Measurements from ENCODE around the gene SPECC1.

Gene SPECC1

DNA sequence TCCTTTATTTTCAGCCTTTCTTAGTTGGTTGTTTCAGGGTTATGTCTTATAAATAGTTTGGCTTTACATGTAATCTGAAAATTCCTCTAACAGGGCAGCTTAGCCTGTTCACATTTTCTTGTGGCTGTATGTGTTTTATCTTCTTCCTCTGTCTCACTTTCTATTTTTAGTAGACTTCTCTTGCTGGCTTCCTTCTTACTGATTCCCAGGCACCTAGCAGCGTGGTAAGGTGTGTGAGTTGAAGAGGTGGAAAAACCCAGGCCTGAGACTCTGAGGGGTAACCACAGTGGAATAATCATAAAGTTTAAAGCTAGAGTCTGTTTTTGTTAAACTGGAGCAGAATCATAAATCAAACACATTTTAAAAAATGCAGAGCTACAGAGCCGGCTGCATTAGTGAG is 267.3 kb downstream of the SPECC1 start:
- DNase-seq (ENCODE audit: low read depth), result no peak

DNA sequence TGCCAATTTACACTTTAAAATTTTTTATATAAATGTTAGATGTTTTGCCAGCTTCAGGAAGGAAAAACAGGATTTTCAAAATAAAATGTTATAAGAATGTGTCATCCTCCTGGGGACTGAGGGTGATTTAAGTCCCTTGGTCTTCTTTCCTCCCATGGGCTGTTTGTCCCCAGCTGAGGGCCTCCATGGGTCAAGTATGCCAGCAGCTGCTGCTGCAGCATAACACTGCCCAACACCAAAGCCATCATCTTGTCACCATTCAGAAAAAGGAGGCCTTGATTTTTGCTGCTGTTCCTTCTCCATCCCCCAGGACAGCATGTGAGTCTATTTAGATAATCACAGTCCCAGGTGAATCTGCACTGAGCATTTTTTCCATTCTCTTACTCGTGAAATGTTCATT is 269.6 kb downstream of the SPECC1 start:
- DNase-seq (ENCODE audit: low read depth), result no peak

DNA sequence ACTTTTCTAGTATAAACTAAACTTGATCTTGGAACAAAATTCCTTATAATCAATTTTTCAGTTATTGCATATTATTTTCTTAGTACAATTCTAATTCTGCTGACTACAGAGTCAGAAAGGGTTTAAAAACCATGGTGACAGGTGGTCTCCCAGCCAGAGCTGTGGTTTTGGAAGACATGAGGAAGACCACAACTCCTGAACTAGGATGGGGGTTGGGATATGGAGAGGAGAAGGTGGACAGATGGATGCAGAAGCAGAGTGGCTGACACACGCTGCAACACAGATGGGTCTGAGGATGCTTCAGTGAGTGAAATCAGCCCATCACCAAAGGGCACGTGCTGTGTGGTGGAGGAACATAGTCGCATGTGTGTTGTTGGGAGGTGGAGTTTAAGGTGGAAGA is 270.5 kb downstream of the SPECC1 start:
- DNase-seq (ENCODE audit: low read depth), result no peak

DNA sequence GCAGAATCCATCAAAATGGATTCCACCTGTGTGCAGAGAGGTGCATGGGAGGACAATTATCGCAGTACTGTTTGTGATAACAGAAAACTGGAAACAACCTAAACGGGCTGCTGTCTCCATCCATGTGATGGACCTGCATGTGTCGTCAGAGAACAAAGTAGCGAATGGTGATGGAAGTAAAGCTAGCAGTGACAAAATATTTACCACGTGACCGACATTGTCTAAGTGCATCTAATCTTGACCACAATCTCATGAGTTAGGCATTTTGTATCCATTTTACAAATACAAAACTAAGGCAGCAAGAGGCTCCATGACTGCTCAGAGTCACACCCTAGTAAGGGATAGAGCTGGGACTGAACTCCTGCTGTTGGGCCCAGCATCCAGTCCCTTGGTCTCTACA is 270.9 kb downstream of the SPECC1 start:
- no peak for DNase-seq (ENCODE audit: low read depth)

DNA sequence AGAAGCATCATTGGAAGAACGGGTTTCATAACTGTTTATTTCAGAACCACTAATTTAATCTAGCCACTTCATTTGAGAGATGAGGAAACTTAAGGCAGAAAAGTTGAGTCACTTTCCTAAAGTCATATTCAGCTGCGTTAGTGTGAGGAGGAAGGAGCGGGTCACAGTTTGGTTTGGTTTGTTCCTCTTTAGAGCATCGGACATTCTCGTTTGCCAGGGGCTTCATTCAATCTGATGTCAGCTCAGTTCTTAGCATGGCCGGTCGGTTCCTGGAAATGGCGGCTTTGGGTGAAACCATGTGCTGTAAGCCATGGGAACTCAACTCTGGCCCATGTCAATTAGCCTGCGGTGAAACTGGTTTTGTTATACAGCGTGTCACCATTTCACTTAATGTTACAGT is 271.7 kb downstream of the SPECC1 start:
- no peak for DNase-seq (ENCODE audit: low read depth)

DNA sequence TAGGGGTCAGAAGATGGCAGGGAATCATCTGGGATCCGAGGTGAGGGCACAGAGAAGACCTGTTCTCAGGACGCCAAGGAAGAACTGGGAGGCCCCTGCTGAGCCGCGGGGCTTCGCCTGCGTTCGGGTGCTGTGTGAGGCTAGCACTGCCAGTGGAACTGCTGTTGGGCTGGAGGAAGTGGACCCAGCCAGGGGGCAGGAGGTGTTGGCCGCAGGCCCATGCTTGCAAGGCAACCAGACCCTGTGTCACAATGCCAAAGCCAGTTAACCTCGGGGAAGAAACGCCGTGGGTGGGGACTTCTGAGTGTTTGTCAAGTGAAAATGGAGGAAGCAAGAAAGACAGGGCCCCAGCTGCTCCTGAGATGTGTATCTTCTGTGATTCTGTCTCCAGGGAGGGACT is 272.7 kb downstream of the SPECC1 start:
- no peak for DNase-seq (ENCODE audit: low read depth)

DNA sequence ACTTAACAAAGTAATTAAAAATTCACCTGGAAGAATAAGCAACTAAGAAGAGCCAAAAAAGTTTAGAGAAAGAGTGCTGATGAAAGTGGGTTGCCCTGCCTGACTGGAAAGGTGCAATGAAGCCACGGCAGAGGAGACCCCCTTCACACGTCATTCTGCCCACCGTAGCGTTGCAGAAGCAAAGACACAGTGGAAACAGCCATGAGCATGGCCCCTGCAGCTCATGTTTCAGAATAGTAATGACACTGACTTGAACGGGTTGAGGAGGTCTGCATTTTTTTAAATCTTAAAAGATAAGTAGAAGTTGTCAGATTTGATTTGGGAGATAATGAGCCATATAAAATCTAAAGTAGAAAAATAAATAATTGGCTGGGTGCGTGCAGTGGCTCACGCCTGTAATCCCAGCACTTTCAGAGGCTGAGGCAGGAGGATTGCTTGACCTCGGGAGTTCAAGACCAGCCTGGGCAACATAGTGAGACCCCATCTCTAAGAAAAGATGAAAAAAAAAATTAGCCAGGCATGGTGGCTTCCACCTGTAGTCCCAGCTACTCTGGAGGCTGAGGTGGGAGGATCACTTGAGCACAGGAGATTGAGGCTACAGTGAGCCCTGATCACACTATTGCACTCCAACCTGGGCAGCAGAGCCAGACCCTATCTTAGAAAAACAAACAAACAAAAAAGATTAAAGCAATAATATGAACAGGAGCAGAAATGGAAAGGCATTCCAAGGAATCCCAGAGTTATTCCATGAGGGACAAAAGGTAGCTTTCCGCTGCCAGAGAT is 273.6 kb downstream of the SPECC1 start:
- DNase-seq (ENCODE audit: low read depth), result no peak

DNA sequence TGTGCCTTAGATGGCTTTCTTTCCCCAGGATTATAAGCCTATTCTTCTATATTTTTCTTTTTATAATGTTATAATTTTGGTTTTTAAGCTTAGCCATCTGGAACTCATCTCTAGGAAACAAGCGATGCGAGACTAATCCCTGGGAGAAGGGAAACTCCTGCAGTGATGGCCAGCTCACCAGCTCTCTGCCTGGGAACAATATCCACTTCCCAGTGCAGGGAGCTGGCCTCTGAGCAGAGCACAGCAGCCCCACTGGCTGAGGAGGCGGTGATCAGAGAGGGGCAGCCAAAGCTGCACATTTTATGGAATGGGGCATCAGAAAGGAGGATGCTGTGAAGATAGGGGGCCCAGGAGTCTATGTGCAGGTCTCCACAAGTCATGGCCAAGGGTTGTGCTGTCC is 274.9 kb downstream of the SPECC1 start:
- DNase-seq (ENCODE audit: low read depth), result no peak

DNA sequence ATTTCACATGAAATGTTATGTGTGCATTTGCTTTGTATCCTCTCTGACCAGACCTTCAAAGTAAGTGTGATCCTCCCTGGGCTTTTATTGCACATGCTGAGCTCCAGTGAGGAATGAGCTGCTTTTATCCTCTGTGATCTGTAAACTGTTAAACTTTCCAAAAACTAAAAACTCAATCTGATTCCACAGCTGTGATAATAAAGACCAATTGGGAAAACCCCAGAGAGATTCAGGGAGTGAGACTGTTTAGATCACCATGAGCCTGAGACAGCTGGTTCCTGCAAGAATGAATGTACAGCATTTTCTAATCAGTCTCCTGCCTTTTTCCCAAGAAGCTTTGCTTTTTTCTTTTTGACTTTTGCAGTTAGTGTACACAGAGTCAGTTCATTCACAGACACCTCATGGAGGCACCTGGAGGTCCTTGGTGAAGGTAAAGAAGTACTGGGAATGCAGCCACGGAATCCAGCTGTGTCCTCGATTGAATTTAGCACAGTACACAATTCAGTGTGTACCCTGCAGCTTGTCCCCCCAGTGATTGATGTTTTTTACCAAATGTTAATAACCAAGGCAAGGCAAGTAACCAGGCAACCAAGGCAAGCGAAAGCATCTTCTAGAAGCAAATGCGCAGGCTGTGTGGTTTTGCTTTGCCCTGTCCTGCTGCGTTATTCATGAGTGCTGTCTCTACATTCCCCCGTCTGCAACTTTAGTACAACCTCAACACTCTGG is 275.6 kb downstream of the SPECC1 start:
- no peak for DNase-seq (ENCODE audit: low read depth)

DNA sequence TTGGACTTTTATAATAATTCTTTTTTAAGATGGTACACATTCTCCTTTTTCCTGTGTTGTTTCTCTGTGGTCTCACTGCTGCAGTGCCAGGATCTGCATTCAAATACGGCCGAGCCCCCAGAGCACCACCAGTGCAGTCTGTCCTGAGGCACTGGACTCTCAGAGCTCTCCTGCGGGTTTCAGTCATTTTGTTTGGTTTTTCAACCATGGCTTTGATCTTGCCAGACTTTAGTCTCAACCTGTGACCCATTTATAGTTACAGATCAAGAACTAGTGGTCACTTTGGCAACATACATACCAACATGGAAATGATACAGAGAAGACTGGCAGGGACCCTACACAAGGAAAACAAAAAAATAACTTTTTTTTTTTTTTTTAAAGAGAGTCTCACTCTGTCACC is 280.8 kb downstream of the SPECC1 start:
- no peak for DNase-seq (ENCODE audit: low read depth)

DNA sequence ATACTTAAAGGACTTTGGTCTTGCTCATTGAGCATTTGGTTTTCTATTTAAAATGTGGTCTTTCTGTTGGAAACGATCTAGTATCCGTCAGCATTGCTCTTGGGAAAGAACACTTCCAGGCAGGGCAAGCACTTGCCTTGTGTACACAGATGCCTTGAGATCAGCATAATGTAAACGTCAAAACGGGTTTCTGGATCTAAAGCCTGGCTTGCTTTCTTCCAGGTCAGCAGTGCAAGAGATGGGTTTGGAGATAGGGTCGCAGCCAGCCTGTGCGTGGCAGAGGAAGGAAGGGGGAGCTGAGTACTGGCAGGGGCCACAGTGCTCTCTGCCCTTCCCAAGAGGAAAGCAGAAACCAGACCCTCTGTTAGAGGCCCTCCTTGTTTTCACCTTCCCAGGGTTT is 282.7 kb downstream of the SPECC1 start:
- no peak for DNase-seq (ENCODE audit: low read depth)

DNA sequence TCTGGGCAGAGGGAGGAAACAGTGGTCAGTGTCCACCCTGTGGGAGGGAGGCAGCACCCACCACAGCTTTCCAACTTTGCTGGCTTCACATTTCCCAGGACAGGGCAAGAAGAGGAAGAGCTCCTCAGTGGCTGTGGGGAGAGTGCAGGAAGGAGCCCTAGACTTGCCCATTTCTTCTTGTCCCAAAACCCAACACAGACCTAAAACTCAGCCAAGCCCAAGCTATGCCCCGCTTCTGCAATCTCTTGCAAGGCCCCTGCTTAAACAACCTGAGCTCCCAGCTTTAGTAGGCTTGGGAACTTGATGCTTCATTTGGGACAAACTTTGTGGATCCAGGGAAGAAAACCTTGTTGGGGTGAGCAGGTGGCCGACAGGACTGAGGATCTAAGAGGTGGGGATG is 284.3 kb downstream of the SPECC1 start:
- DNase-seq (ENCODE audit: low read depth), result no peak

DNA sequence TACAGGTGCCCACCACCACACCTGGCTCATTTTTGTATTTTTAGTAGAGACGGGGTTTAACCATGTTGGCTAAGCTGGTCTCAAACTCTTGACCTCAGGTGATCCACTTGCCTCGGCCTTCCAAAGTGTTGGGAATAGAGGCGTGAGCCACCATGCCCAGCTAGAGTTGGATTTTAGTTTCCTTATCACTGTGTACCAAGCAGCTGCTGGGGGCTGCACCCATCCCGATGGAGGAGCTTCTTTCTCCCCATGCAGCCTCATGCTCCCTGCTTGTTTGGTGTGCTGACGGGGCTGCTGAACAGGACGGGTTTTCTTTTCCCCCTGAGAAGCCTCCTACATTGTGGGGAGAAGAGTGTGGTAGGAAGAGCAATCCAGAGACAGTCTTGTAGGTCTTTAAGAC is 285.0 kb downstream of the SPECC1 start:
- no peak for DNase-seq (ENCODE audit: low read depth)

DNA sequence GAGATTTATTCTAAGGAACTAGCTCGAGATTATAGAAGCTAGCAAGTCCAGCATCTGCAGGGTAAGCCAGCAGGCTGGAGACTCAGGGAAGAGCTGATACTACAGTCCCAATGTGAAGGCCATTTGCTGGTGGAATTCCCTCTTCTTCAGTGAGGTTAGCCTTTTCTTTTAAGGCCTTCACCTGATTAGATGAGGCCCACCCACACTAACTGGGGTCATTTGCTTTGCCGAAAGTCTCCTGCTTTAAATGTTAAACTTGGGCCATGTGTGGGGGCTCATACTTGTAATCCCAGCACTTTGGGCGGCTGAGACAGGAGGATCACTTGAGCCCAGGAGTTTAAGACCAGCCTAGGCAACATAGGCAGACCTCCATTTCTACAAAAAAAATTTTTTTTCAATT is 289.9 kb downstream of the SPECC1 start:
- no peak for DNase-seq (ENCODE audit: low read depth)

DNA sequence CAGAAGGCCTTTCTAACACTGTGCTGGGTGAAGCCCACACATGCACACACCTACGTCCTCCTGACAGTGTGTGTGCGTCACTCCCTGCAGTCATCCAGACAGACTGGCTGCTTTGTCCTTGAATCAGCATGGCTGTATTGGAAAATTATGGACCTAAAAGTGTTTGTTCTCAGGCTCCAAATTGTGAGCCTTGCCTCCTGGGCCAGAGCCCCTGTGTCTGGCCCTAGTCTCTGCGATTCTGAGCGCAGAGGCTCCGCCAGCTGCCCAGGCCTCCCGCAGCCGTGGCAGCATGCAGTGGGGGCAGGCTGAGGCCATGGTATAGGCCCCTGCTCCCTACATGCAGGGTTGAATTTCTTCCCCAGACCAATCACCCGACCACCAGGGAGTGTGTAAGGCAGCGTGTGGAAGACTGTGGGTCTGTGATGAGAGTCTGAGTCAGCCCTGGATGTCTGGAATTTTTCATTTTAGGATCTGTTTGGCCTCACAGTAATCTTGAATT is 291.3 kb downstream of the SPECC1 start:
- DNase-seq (ENCODE audit: low read depth), result no peak

DNA sequence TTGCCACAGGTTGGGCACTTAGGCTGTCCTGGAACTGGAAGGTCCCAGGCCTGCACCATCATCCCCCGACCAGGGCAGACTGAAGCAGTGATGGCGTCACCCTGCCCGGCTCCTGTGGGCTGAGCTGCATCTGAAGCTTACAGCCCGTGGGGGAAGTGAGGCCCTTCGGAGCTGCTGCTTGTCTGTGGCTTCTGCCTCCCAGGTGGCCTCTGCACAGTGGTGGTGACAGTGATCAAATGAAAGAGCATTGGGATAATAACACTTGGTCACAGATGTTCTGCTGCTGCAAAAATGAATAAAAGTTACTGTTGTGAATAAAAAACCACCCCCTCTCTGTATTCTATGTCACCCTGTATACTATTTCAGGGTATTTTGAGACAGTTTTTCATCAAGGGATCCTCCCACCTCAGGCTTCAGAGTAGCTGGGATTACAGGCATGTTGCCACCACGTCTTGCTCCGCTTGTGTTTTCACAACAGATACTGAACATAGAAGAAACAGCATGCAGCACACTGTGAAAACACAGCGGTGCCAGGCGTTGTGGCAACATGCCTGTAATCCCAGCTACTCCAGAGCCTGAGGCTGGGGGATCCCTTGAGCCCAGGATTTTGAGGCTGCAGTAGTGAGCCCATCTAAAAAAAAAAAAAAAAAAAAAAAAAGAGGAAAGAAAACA is 293.2 kb downstream of the SPECC1 start:
- no peak for DNase-seq (ENCODE audit: low read depth)

DNA sequence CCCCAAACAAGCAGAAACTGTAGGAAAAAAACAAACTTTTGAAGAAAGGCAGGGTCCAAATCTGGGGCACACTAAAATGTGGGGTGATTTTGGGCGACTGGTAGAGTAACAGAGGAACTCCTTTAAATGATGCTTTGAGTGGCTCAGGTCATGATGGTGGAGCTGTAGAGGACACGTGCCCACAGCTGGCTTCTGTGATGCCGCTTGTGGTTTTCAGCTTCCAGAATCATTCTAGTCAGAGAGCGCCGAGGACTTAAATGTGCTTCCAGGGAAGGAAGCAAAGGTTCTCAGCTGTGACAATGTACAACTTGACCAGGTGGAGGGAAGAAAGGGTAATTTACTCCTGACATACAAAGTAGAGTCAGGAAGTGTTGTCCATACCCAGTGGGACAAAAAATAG is 295.8 kb downstream of the SPECC1 start:
- no peak for DNase-seq (ENCODE audit: low read depth)

DNA sequence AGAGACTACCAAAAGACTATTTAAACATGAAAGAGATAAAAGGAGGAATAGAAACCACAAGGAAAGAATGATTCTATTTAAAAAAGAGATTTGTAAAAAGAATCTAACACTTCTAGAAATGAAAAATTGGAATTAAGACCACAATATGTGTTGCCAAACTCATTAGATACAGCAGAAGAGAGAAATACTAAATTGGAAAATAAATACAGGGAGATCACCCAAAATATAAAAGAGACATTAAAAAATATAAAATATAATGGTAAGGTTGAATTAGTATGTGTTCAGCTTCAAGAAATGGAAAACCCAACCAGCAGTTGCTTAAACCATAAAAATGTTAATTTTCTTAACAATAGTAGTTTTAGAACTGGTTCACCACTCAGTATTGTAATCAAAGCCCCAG is 297.8 kb downstream of the SPECC1 start:
- no peak for DNase-seq (ENCODE audit: low read depth)

DNA sequence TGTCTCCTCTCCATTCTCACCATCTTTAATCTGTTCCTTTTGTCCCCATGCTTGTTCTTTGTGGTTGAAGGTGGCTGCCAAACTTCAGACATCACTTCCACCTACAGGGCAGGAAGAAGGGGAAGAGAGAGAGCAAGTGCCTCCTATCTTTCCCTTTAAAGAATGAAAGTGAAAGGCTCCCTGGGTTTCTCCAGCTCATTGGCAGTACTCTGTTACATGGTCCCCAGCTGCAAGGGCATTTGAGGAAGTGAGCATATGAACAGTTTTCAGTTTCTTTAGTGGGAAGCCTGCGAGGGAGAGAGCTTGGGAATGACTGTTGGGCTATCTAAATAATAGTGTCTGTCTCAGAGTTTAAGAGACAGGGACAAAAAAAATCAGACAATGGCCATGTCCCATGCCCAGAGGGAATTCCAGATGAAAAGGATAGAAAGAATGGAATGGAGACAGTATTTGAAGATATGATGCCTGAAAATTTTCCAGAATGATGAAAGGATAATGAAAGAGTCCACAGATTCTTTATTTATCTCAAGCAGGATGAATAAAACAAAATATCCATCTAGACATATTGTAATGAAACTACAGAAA is 298.3 kb downstream of the SPECC1 start:
- no peak for DNase-seq (ENCODE audit: low read depth)

DNA sequence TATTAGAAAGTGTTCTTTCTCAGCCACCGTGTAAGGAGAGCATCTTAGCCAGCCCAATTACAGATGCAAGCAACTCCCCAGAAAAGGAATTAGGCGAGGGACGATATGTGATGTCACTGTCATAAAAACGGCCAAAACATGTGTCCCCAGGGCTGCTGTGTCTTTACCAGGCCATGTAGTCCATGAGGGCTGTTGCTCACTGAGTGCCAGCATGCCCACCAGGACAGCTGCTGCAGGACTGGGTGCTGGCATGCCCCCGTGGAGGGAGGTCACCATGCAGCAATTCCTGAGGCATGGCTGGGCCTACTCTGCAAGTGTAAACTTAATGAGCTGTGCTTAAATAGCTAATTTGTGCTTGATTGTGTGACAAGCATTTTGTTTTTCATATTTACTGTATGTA is 301.3 kb downstream of the SPECC1 start:
- DNase-seq (ENCODE audit: low read depth), result no peak

DNA sequence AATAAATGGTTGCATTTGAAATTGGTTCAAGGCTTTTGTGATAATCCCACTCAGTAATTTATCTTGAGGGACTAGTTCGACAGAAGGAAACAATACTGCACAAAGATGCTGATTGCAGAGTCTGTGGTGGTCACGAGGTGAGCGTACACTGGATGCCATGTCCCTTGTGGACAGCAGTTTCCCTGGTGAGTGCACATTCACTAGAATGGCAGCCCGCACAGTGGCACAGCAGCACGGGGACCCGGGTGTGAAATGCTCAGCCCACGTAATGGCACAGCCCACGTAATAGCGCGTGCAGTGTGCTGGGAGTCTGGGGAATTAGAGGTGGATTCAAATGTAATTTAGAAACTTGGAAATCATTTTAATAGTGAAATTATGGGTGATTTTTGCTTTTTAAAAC is 304.1 kb downstream of the SPECC1 start:
- DNase-seq (ENCODE audit: low read depth), result no peak

DNA sequence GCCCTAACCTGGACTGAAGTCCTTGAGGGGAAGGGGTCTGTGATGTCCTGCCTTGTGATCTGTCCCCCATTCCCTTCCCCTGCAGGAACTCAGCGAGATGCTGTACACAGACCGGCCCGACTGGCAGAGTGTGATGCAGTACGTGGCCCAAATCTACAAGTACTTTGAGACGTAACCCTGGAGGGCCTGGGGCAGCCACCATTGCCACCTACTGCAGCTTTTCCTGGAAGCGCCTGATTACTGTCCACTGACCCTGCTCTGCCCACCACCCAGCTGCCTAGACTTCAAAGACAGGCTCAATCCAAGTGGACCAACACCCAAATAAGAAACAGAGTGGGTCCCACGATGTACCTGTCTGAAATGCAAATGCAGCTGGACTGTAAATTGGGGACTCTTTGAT is 304.7 kb downstream of the SPECC1 start:
- no peak for DNase-seq (ENCODE audit: low read depth)

DNA sequence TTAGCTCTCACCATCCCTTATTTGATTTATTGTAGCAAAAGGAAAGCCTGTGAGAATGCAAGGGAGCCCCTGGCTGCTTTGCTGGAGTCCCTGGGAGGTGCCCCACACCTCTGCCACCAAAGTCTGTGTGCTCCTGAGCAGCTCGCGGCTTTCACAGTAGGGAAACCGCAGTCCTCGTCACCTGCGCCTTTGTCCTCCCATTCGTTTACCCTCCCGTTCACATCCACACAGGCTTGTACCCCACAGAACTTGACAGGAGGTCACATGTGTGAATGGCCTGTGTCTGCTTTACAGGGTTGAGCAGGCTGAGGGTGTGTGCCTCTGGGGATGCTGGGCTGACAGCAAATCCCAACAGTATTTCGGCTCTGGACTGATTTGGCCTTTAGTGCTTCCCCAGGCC is 305.7 kb downstream of the SPECC1 start:
- no peak for DNase-seq (ENCODE audit: low read depth)
